Measurements from ENCODE around the gene NDUFB10.

- TF ChIP-seq POLR2AphosphoS5 (IDR thresholded peaks at IDR 0.05; ENCODE audit: low read depth, low read length) (no peak), SIN3A (IDR thresholded peaks at IDR 0.05; ENCODE audit: borderline replicate concordance, insufficient read depth, low read length) (no peak)
These were observed 14.6 kb upstream of the NDUFB10 start for GRCh38 chr16:1944612-1945199.

Data from PFSK-1 (cell line).